Mucosa of stomach (tissue), 1 donor: ENCODE measurements around the gene GCNT1.

Experiments used
- H3K27me3 ChIP-seq: one replicate; pipeline ENCODE4 v1.7.0; 2013; ENCODE audit warnings: mild to moderate bottlenecking, low read length; ENCODE audit not compliant: control insufficient read depth, insufficient read depth
- H3K36me3 ChIP-seq: one replicate; pipeline ENCODE4 v1.7.0; 2013; ENCODE audit warnings: low read length; ENCODE audit not compliant: control insufficient read depth, insufficient read depth
- H3K4me1 ChIP-seq: one replicate; pipeline ENCODE4 v1.7.0; 2013; ENCODE audit warnings: mild to moderate bottlenecking, low read length; ENCODE audit not compliant: control insufficient read depth, insufficient read depth
- H3K4me3 ChIP-seq: one replicate; pipeline ENCODE4 v1.7.0; 2013; ENCODE audit warnings: low read length
- H3K9ac ChIP-seq: one replicate; pipeline ENCODE4 v1.7.0; 2013; ENCODE audit warnings: mild to moderate bottlenecking, low read length, moderate library complexity
- H3K9me3 ChIP-seq: one replicate; pipeline ENCODE4 v1.7.0; 2013; ENCODE audit warnings: mild to moderate bottlenecking, low read length, moderate library complexity; ENCODE audit not compliant: control insufficient read depth
- donor health status: Pancreatic carcinoma.

The GCNT1 gene

DNA sequence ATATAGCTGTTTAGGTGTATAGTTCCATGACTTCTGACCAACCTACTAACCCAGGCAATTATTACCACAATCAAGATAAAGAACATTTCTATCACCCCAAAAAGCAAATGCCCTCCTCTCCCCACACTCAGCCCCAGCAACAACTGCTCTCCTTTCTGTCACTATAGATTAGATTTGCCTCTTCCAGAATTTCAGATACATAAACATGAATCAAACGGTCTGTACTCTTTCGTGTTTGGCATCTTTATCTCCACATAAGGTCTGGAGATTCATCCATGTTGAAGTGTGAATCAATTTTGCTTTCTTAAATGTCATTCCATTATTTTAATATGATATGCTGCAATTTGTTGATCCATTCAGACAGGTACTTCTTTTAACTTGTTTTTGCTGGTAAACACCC is 10.5 kb upstream of the GCNT1 start:
- Histone ChIP-seq H3K27me3 (no peaks in the 10 kb centered on the region), H3K4me3 (no peak overlapping the region), H3K36me3 (no peaks in the 10 kb centered on the region), H3K4me1 (peaks cover 10% of the 10 kb centered on the region), H3K9me3 (no peaks in the 10 kb centered on the region), H3K9ac (no peak overlapping the region)

DNA sequence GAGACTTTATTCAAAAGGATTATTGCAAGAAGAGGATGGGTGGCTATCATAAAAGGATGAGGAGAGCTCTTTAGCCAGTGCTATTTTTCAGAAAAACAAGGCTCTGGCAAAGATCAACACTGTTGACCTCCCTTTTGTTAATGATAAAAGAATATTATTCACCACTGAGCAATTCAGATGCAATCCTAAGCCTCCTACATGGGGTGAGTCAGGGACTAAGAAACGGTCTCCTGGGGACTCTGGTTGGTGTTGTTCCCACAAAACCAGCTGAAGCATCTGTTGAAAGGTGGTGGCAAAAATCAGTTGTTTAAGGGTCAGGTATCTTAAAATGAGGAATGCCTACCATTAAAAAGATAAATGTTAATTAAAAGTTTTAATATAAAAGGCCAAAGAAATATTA is 7.7 kb upstream of the GCNT1 start:
- Histone ChIP-seq H3K9ac (no peak overlapping the region), H3K27me3 (no peaks in the 10 kb centered on the region), H3K36me3 (no peaks in the 10 kb centered on the region), H3K4me1 (peaks cover 4% of the 10 kb centered on the region), H3K9me3 (no peaks in the 10 kb centered on the region), H3K4me3 (no peak overlapping the region)

DNA sequence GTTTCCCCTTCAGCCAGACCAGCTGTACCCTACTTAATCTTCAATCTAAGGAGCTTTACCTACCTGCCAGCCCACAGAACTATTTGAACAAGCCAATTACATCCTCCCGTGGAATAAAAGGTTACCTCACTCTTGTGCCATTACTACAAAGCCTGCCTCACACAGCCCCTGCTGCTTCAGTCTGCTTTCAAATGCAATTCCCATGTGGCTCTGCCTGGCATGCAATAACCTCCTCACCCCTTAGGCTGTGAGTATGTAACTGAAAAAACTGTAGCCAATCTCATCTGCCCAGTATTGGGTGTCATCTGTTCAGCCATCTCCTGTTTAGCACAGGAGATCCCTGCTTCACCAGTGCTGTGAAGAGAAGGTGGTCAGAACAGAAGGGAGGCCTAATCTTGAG is 6.1 kb upstream of the GCNT1 start:
- H3K27me3 ChIP-seq, result no peaks in the 10 kb centered on the region
- H3K9me3 ChIP-seq, result no peaks in the 10 kb centered on the region
- no peak overlapping the region for H3K4me3 ChIP-seq
- H3K4me1 ChIP-seq, result peaks cover 12% of the 10 kb centered on the region
- no peaks in the 10 kb centered on the region for H3K36me3 ChIP-seq
- no peak overlapping the region for H3K9ac ChIP-seq

DNA sequence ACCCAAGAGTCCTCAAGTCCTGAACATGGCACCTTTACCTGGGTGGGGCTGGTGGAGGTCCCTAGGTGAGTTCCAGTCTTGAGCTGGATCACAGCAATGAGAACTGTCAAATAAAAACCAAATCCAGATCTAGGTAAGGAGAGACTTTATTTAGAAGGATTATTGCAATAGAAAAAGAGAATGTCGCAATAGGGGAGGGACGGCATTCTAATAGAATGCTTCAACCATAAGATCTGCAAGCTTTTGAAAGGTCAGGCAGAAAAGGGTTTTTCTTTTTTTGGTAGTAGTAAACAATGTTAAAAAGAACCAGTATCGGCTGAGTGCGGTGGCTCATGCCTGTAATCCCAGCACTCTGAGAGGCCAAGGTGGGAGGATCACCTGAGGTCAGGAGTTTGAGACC is 5.2 kb upstream of the GCNT1 start:
- Histone ChIP-seq H3K4me1 (peaks cover 12% of the 10 kb centered on the region), H3K4me3 (no peak overlapping the region), H3K27me3 (no peaks in the 10 kb centered on the region), H3K36me3 (no peaks in the 10 kb centered on the region), H3K9me3 (no peaks in the 10 kb centered on the region), H3K9ac (no peak overlapping the region)

DNA sequence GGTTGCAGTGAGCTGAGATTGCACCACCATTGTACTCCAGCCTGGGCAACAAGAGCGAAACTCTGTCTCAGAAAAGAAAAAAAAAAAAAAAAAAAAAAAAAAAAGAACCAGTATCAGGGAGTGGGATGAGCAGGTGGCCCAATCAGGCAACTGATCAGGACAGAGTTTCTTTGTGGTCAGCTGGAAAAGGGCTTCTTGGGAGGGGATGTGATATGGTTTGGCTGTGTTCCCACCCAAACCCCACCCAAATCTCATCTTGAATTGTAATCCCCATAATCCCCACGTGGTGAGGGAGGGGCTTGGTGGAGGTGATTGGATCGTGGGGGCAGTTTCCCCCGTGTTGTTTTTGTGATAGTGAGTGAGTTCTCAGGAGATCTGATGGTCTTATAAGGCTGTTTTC is 4.7 kb upstream of the GCNT1 start:
- no peaks in the 10 kb centered on the region for H3K36me3 ChIP-seq
- H3K9ac ChIP-seq, result no peak overlapping the region
- H3K4me3 ChIP-seq, result no peak overlapping the region
- H3K4me1 ChIP-seq, result peaks cover 12% of the 10 kb centered on the region
- no peaks in the 10 kb centered on the region for H3K27me3 ChIP-seq
- H3K9me3 ChIP-seq, result no peaks in the 10 kb centered on the region

DNA sequence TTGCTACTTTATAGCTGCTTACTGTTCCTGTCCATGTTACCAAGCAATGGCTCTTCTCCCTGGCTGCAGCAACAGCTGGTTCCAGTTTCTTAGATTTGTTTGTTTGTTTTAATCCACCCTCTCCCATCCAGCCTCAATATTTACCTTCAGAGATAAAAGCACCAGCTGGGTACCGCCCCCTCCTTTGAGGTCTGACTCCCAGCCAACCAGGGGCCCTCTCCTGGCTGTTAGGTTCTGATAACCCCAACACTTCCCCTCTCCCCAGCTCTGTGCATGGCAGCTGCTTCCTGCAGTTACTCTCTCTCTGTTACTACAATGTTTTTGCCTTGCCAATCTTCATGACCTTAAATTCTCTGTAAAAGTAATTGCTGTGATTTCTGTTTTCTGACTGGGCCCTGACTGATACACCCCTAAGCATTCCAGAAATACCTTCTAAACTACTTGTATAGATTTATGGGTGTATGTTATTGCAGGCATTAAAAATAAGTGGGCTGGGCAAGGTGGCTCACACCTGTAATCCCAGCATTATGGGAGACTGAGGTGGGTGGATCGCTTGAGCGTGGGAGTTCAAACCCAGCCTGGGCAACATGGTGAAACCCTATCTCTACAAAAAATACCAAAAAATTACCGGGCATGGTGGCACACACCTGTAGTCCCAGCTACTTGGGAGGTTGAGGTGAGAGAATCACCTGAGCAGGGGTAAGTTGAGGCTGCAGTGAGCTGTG is 2.6 kb upstream of the GCNT1 start:
- Histone ChIP-seq H3K9ac (no peak overlapping the region), H3K36me3 (no peaks in the 10 kb centered on the region), H3K27me3 (no peaks in the 10 kb centered on the region), H3K4me1 (peaks cover 12% of the 10 kb centered on the region), H3K9me3 (no peaks in the 10 kb centered on the region), H3K4me3 (no peak overlapping the region)

DNA sequence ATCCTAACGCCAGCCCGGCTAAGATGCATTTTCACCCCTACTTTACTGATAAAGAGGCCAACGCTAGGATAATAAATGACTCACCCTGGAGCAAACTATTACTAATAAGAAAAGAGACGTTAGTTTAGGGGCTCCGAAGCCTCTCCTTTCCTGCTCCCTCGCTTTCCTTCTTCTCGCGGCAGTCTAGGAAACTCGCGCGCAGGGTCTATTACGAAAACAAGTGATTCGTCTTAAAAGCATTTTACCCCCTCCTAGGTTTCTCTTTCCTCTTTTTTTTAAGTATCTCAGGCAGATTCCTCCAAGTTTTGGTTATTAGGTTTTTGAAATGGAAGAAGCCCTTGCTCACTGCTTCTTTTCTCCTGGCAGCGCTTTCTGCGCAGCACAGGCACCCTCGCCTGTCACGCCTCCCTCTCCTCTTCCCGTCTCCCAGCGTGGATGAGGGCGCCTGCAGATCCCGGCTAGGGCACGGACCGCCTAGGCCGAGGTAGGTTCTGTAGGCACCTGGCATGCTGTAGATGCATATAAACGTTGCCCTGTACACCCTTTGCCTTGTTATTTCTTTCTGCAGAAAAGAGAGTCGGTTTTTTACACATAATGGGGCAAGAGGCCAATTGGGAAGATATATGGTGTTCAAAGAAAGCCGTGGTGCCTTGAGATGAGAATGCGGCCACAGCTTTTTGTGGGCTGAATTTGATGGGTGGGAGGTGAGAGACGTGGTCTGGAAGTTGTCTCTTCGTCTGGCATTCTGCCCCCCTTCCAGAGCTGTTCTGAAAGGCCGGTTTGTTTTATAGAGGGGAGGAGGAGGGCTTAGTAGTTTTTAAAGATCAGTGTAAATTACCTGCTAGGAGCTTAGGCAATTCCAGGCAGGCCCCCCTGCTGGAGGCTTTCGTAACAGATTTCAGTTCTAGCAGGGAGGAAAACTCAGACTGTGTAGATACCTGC is 983 bp downstream of the GCNT1 start:
- H3K9me3 ChIP-seq, result no peaks in the 10 kb centered on the region
- peak overlapping the region; percentile 89 for H3K4me3 ChIP-seq
- peak overlapping the region; percentile 99 for H3K9ac ChIP-seq
- H3K36me3 ChIP-seq, result no peaks in the 10 kb centered on the region
- peaks cover 21% of the 10 kb centered on the region for H3K4me1 ChIP-seq
- H3K27me3 ChIP-seq, result no peaks in the 10 kb centered on the region

DNA sequence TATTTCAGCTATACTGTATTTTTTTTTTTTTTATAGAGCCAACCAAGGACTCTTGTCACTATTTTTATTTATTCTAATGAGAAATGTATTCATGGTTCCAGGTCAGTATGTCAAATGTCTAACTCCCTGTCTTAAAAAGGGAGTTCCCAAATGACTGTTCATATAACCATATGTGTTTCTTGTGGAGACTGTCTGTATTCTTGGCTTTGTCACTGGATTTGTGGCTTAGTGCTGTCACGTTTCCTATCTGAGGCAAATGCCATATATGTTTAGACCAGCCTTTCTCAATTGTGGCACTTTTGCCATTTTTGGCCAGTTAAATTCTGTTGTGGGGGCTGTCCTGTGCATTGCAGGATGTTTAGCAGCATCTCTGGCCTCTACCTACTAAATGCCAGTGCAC is 3.1 kb downstream of the GCNT1 start:
- H3K36me3 ChIP-seq, result peaks cover 4% of the 10 kb centered on the region
- no peak overlapping the region for H3K4me3 ChIP-seq
- H3K27me3 ChIP-seq, result no peaks in the 10 kb centered on the region
- peaks cover 14% of the 10 kb centered on the region for H3K4me1 ChIP-seq
- no peaks in the 10 kb centered on the region for H3K9me3 ChIP-seq
- H3K9ac ChIP-seq, result peak overlapping the region; percentile 99

DNA sequence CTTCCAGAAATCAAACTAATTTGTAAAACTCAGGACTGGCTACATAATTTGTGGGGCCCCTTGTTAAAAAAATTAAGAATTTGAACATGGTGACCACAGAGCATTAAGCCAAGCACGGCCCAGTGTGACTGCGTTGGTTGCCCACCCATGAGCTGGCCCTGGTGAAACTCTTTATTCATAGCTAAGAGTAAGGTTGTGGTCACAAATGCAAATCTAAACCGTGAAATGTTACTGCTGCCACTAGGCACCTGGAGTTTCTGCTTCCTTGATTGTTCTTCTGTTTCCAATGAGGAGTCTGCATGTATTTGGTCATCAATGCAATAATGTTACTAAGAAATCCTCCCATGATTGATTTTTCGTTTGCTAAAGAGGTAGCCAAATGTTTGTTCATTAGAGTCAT is 4.2 kb downstream of the GCNT1 start:
- Histone ChIP-seq H3K27me3 (no peaks in the 10 kb centered on the region), H3K4me1 (peaks cover 14% of the 10 kb centered on the region), H3K9me3 (no peaks in the 10 kb centered on the region), H3K36me3 (peaks cover 4% of the 10 kb centered on the region), H3K4me3 (no peak overlapping the region), H3K9ac (peak overlapping the region; percentile 99)

DNA sequence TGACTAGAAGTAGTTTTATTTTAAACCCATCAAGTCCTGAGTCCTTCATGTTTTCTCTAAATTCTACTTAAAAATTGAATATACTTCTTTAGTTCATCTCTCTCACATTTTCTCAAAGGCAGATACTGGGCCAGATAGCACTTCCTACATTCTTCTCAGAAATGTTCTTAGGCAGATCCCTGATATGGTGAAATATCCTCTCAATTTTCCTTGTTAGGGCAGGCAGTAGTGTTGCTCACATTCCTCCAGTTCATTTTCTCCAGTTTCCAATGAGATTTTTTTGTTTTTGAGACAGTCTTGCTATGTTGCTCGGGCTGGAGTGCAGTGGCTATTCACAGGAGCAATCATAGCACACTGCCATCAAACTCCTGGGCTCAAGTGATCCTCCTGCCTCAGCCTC is 5.7 kb downstream of the GCNT1 start:
- no peaks in the 10 kb centered on the region for H3K27me3 ChIP-seq
- peaks cover 14% of the 10 kb centered on the region for H3K4me1 ChIP-seq
- H3K9ac ChIP-seq, result no peak overlapping the region
- H3K9me3 ChIP-seq, result no peaks in the 10 kb centered on the region
- peaks cover 4% of the 10 kb centered on the region for H3K36me3 ChIP-seq
- H3K4me3 ChIP-seq, result no peak overlapping the region

DNA sequence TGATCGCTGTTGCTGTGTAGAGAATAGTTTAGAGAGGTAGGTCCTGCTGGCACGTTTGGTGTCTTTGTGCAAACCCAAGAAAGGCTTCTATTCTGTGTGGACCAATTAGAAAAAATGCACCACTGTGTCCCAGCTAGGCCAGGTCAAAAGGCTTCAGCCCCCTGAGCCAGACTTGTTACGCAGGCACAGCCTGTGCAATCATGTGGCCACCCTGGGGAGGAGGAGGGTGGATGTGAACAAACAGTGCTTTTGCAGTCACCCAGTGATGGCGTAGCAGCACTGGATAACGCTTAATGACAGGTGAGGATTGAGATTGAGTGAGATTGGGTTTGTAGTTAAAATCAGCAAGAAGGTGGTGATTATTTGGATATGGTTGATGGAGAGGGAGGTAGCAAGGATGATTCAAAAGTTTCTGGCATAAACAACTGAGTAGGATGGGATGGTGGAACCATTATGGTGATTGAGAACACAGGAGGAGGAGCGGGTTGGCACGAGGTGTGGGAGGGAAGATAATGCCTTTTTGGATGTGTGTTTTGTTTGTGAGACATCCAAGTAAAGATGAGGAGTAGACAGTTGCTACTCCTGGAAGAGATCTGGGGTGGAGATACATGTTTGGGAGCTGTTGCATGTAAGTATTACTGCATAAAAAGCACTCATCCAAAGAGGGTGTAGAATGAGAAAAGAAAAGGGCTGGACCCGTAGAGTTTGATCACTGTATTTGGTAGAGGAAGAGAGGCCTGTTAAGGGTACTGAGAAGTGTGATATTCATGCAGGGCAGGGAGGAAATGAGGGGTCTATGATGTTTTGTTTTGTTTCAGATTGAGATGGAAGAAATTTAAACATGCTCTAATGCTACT is 6.7 kb downstream of the GCNT1 start:
- Histone ChIP-seq H3K9ac (no peak overlapping the region), H3K27me3 (no peaks in the 10 kb centered on the region), H3K4me1 (peaks cover 15% of the 10 kb centered on the region), H3K36me3 (peaks cover 4% of the 10 kb centered on the region), H3K4me3 (no peak overlapping the region), H3K9me3 (no peaks in the 10 kb centered on the region)

DNA sequence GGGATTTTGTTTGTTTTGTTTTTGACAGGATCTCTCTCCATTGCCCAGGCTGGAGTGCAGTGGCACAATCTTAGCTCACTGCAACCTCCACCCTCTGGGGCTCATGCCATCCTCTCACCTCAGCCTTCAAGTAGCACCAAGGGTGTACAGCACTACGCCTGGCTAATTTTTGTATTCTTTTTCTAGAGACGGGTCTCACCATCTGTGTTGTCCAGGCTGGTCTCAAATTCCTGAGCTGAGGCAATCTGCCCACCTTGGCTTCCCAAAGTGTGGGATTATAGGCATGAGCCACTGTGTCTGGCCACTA is 7.3 kb downstream of the GCNT1 start:
- Histone ChIP-seq H3K27me3 (no peaks in the 10 kb centered on the region), H3K9me3 (no peaks in the 10 kb centered on the region), H3K4me3 (no peak overlapping the region), H3K36me3 (peaks cover 4% of the 10 kb centered on the region), H3K9ac (no peak overlapping the region), H3K4me1 (peaks cover 20% of the 10 kb centered on the region)
